Hematopoietic multipotent progenitor cell treated with erythropoietin and hydrocortisone succinate and interleukin-3 and kit ligand, for 6 days (in vitro differentiated cells): ENCODE results near the gene MCTP1.

ENCODE experiments used
- DNase-seq: peaks from one replicate; pipeline ENCODE4 v3.0.0-alpha.2; 2015

The MCTP1 gene

GRCh38 chr5:94793816-94794198 is 491.1 kb downstream of the MCTP1 start:
- peak; percentile 5 for DNase-seq

GRCh38 chr5:94793113-94793815 is 491.6 kb downstream of the MCTP1 start:
- DNase-seq = peak; percentile 49

- no peak for DNase-seq
Observed at GRCh38 chr5:94791829-94792228, 493.1 kb downstream of the MCTP1 start.

GRCh38 chr5:94788527-94788926 is 496.4 kb downstream of the MCTP1 start:
- no peak for DNase-seq

GRCh38 chr5:94784536-94785505 is 500.1 kb downstream of the MCTP1 start:
- DNase-seq = peak; percentile 8

GRCh38 chr5:94782383-94782782 is 502.5 kb downstream of the MCTP1 start:
- no peak for DNase-seq

GRCh38 chr5:94779684-94780083 is 505.2 kb downstream of the MCTP1 start:
- no peak for DNase-seq

- DNase-seq = no peak
Observed at GRCh38 chr5:94778732-94779131, 506.2 kb downstream of the MCTP1 start.

- no peak for DNase-seq
Observed at GRCh38 chr5:94778299-94778698, 506.6 kb downstream of the MCTP1 start.

GRCh38 chr5:94777056-94777880 is 507.6 kb downstream of the MCTP1 start:
- DNase-seq = no peak

GRCh38 chr5:94776167-94776566 is 508.7 kb downstream of the MCTP1 start:
- DNase-seq = no peak

GRCh38 chr5:94775088-94775487 is 509.8 kb downstream of the MCTP1 start:
- DNase-seq = no peak

GRCh38 chr5:94771742-94772141 is 513.2 kb downstream of the MCTP1 start:
- peak; percentile 24 for DNase-seq

GRCh38 chr5:94769996-94770395 is 514.9 kb downstream of the MCTP1 start:
- no peak for DNase-seq

GRCh38 chr5:94761786-94762185 is 523.1 kb downstream of the MCTP1 start:
- DNase-seq = no peak

GRCh38 chr5:94761055-94761454 is 523.8 kb downstream of the MCTP1 start:
- no peak for DNase-seq

GRCh38 chr5:94759961-94760360 is 524.9 kb downstream of the MCTP1 start:
- DNase-seq = no peak

- DNase-seq = no peak
Observed at GRCh38 chr5:94759022-94759421, 525.9 kb downstream of the MCTP1 start.

- no peak for DNase-seq
Observed at GRCh38 chr5:94754824-94755223, 530.1 kb downstream of the MCTP1 start.

GRCh38 chr5:94751460-94751859 is 533.4 kb downstream of the MCTP1 start:
- DNase-seq = no peak

- DNase-seq = no peak
Observed at GRCh38 chr5:94750681-94751080, 534.2 kb downstream of the MCTP1 start.

GRCh38 chr5:94749042-94749441 is 535.9 kb downstream of the MCTP1 start:
- DNase-seq = peak; percentile 11

GRCh38 chr5:94748212-94748611 is 536.7 kb downstream of the MCTP1 start:
- DNase-seq = no peak
